ENCODE results near the gene TMEM185B. TPM values are rescaled to one million over a fixed set of nuclear protein-coding genes. Genes with fewer than 3 reads are reported as not detected.
A peak's percentile ranks its signal among the peaks of the same experiment; 100 is the strongest.

TMEM185B gene
- total and polyA plus RNA-seq, 10 of the 15 experiments (the other 5 are each of a cell fraction or from before 2014, with no cell fraction given), result 2.4 to 20.9 (median 14.5) TPM

DNA sequence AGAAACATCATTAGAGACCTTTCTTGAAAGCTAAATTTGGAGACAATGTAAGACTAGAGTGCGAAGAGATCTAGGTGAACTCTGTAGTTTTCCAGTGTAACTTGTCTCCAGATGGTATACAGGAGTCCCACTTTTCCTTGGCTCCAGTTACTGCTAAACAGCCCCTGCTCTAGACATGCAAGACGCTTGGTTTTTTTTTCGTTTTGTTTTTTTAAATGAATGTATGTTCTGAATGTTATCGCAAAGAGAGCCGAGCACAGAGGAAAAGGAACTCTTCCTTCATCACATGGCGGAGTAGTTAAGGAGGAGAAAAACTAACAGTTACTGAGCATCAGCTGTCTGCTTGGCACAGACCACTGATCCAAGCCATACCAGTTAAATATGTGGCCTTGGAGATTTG lies 31.9 kb upstream of the TMEM185B start:
- in situ Hi-C loops (cut with MboI) (no loop called here), intact Hi-C loops (cut with micrococcal nuclease; ENCODE audit: unreplicated experiment) (no loop called here)
- peak overlapping the region; percentile 15; the same call in 1 of the 2 replicates for H3K4me3 ChIP-seq
- POLR2A ChIA-PET, result interaction anchor here (0.7 to 1.7 kb wide), 5 partner anchors 8 to 58 kb away, joined by 3 to 7 read pairs (median 3); no protein-coding TSS in a partner anchor
- RAD21 ChIA-PET (ENCODE audit: unreplicated experiment), result interaction anchor here (1.4 to 2.4 kb wide), 3 partner anchors 23 to 57 kb away, joined by 5 to 16 read pairs (median 6); no protein-coding TSS in a partner anchor
- H3K27ac ChIP-seq (ENCODE audit: control insufficient read depth, insufficient read depth), result no peak overlapping the region
- peaks cover 3% of the 10 kb centered on the region; the same call in 1 of the 2 replicates for H3K4me1 ChIP-seq (ENCODE audit: control insufficient read depth, insufficient read depth, low read length)
- BruUV-seq (replicated peaks), result no TSS peak
- H3K27me3 ChIP-seq (replicated peaks in 1 of 2; ENCODE audit: control insufficient read depth in 2 of 2, insufficient read depth in 2 of 2, low read length in 1 of 2), result no peaks in the 10 kb centered on the region
- no peak for DNase-seq (ENCODE audit: low read depth, low spot score)
- FAIRE-seq, result no peak
- H4K20me1 ChIP-seq (ENCODE audit: control insufficient read depth, insufficient read depth), result no peaks in the 10 kb centered on the region
- WGBS (ENCODE audit: insufficient coverage, insufficient replicate concordance, low lambda C conversion rate, missing lambda C conversion rate), result 53% methylated on average over 6 of the region's 6 CpGs
- CTCF ChIA-PET, result interaction anchor here (0.9 to 2.2 kb wide), 6 partner anchors 10 to 78 kb away, joined by 3 to 11 read pairs (median 4); no protein-coding TSS in a partner anchor
- SMC1A ChIA-PET (ENCODE audit: uncharacterized antibody, unreplicated experiment), result interaction anchor here (0.8 to 3.1 kb wide), 10 partner anchors 11 to 58 kb away, joined by 3 to 25 read pairs (median 4); no protein-coding TSS in a partner anchor
- H3K79me2 ChIP-seq (ENCODE audit: control insufficient read depth, insufficient read depth, low read length), result peaks cover 43% of the 10 kb centered on the region
- H3K4me2 ChIP-seq (ENCODE audit: control insufficient read depth, insufficient read depth), result peak overlapping the region; percentile 77
- no peak overlapping the region for H3K9ac ChIP-seq (ENCODE audit: control insufficient read depth, insufficient read depth, low read length)
- ATAC-seq, result no peak
- H3K36me3 ChIP-seq (ENCODE audit: control insufficient read depth in 2 of 2, insufficient read depth in 2 of 2, low read length in 1 of 2), result no peaks in the 10 kb centered on the region
- H3K9me3 ChIP-seq (replicated peaks; ENCODE audit: control insufficient read depth, insufficient read depth, low read length), result peaks cover 4% of the 10 kb centered on the region; the same call in 1 of the 3 replicates
- H2AFZ ChIP-seq (ENCODE audit: control insufficient read depth, low read depth, low read length), result no peak overlapping the region
- TF ChIP-seq KLF5 (IDR thresholded peaks at IDR 0.05; ENCODE audit: partially characterized antibody) (no peak), ZNF207 (IDR thresholded peaks at IDR 0.05; ENCODE audit: borderline replicate concordance) (no peak), BCL3 (IDR thresholded peaks at IDR 0.05; ENCODE audit: borderline replicate concordance, insufficient read depth, low read depth, low read length, poor library complexity, severe bottlenecking) (no peak), ATF2 (IDR thresholded peaks at IDR 0.05; ENCODE audit: low read length) (no peak), JUND (IDR thresholded peaks at IDR 0.05; ENCODE audit: low read depth, low read length) (no peak), REST (IDR thresholded peaks at IDR 0.05; ENCODE audit: low read depth, low read length) (no peak), NFIC (IDR thresholded peaks at IDR 0.05; ENCODE audit: low read depth, low read length) (no peak), BHLHE40 (IDR thresholded peaks at IDR 0.05; ENCODE audit: borderline replicate concordance in 1 of 2, low read depth in 2 of 2, low read length in 1 of 2) (no peak)
- TF ChIP-seq, protein P1, sequence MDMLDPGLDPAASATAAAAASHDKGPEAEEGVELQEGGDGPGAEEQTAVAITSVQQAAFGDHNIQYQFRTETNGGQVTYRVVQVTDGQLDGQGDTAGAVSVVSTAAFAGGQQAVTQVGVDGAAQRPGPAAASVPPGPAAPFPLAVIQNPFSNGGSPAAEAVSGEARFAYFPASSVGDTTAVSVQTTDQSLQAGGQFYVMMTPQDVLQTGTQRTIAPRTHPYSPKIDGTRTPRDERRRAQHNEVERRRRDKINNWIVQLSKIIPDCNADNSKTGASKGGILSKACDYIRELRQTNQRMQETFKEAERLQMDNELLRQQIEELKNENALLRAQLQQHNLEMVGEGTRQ (IDR thresholded peaks at IDR 0.05; ENCODE audit: borderline replicate concordance, low read depth, low read length), result no peak
- TF ChIP-seq, protein P2, sequence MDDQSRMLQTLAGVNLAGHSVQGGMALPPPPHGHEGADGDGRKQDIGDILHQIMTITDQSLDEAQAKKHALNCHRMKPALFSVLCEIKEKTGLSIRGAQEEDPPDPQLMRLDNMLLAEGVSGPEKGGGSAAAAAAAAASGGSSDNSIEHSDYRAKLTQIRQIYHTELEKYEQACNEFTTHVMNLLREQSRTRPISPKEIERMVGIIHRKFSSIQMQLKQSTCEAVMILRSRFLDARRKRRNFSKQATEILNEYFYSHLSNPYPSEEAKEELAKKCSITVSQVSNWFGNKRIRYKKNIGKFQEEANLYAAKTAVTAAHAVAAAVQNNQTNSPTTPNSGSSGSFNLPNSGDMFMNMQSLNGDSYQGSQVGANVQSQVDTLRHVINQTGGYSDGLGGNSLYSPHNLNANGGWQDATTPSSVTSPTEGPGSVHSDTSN (IDR thresholded peaks at IDR 0.05; ENCODE audit: insufficient replicate concordance, low read depth, low read length), result no peak
- TF ChIP-seq, protein P3, sequence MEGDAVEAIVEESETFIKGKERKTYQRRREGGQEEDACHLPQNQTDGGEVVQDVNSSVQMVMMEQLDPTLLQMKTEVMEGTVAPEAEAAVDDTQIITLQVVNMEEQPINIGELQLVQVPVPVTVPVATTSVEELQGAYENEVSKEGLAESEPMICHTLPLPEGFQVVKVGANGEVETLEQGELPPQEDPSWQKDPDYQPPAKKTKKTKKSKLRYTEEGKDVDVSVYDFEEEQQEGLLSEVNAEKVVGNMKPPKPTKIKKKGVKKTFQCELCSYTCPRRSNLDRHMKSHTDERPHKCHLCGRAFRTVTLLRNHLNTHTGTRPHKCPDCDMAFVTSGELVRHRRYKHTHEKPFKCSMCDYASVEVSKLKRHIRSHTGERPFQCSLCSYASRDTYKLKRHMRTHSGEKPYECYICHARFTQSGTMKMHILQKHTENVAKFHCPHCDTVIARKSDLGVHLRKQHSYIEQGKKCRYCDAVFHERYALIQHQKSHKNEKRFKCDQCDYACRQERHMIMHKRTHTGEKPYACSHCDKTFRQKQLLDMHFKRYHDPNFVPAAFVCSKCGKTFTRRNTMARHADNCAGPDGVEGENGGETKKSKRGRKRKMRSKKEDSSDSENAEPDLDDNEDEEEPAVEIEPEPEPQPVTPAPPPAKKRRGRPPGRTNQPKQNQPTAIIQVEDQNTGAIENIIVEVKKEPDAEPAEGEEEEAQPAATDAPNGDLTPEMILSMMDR (IDR thresholded peaks at IDR 0.05 in 2 of 3, conservative IDR thresholded peaks at IDR 0.05 in 1 of 3; ENCODE audit: control insufficient read depth in 2 of 3, extremely low read depth in 1 of 3, insufficient read depth in 1 of 3, low read depth in 3 of 3, low read length in 3 of 3), result no peak

Data from GM12878 (cell line).